Endothelial cell of umbilical vein (primary cell): ENCODE data around the gene BRD2.

Source experiments
- CTCF ChIP-seq, 2 donors: IDR thresholded peaks; 1 replicate in 1 of 2; 2 replicates in 1 of 2; pipeline ENCODE4 v1.5.1; 2011; ENCODE audit warnings: low read length in 2 of 2, mild to moderate bottlenecking in 2 of 2, moderate library complexity in 2 of 2, control low read depth in 1 of 2, inconsistent platforms in 1 of 2, low read depth in 1 of 2; ENCODE audit not compliant: insufficient read depth in 1 of 2; ENCODE audit errors: extremely low read depth in 1 of 2
- POLR2A ChIP-seq: IDR thresholded peaks from 2 replicates; pipeline ENCODE4 v1.6.1; 2012; ENCODE audit warnings: low read depth, mild to moderate bottlenecking, control low read depth, low read length
- POLR2AphosphoS5 ChIP-seq: IDR thresholded peaks from 2 replicates; pipeline ENCODE4 v1.6.1; 2012; ENCODE audit warnings: low read depth, mild to moderate bottlenecking, control low read depth, low read length, moderate library complexity; ENCODE audit not compliant: insufficient read depth
- TF ChIP-seq, protein P1 (sequence below): IDR thresholded peaks from 2 replicates; pipeline ENCODE4 v1.6.1; 2011; ENCODE audit not compliant: insufficient read depth, insufficient read length

DNA sequence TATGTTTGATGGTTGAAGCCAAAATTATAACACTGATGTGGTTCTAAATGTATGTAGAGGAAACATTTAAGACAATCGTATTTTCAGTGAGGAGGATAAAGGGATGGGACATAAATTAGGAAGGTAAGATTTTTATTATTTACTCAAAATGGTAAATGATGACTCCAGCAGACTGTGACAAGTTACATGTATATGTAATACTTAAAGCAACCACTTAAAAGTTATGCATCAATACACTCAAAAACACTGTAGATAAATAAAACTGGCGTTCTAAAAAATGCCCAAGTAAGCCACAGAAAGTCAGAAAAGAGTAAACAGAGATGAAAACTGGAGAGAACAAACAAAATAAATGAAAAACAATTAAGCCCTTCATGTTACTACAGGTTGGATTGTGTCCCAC lies 46.3 kb upstream of the BRD2 start:
- TF ChIP-seq CTCF (IDR thresholded peaks at IDR 0.05; ENCODE audit: extremely low read depth in 1 of 2, insufficient read depth in 1 of 2, low read depth in 1 of 2, low read length in 2 of 2) (no peak), POLR2A (no peak), POLR2AphosphoS5 (no peak)
- TF ChIP-seq, protein P1, sequence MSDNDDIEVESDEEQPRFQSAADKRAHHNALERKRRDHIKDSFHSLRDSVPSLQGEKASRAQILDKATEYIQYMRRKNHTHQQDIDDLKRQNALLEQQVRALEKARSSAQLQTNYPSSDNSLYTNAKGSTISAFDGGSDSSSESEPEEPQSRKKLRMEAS, result no peak
